ENCODE data around the gene OSBPL5. TPM values are rescaled to one million over a fixed set of nuclear protein-coding genes. Genes with fewer than 3 reads are reported as not detected.

Gene OSBPL5
- total and polyA plus RNA-seq, 4 experiments from 2014 or later: 0.75 to 5.2 (median 2.9) TPM

GRCh38 chr11:3201677-3202181, 36.6 kb upstream of the OSBPL5 start:
- Mint-ChIP-seq H3K4me1 (peaks cover 0 to 5% (median 0%) of the 10 kb centered on the region in 4 donors), H3K36me3 (no peaks in the 10 kb centered on the region), H3K9me3 (no peaks in the 10 kb centered on the region), H3K27ac (no peak overlapping the region), H3K4me3 (no peak overlapping the region), H3K27me3 (peaks cover 8 to 16% of the 10 kb centered on the region in 2 donors)
- intact Hi-C loops (cut with micrococcal nuclease): no loop called here
- H3K9me3 ChIP-seq (ENCODE audit: control insufficient read depth in 1 of 2, low read length in 2 of 2): no peaks in the 10 kb centered on the region
- H3K36me3 ChIP-seq (ENCODE audit: insufficient read depth, low read length): no peaks in the 10 kb centered on the region
- DNase-seq: no peak
- POLR2A ChIA-PET (ENCODE audit: partially characterized antibody): no interaction called here
- CTCF ChIA-PET (ENCODE audit: partially characterized antibody): no interaction called here
- H3K27me3 ChIP-seq (ENCODE audit: insufficient read depth, low read length): no peaks in the 10 kb centered on the region
- H3K27ac ChIP-seq (ENCODE audit: low read depth, low read length): no peak overlapping the region
- no peak overlapping the region for H3K4me3 ChIP-seq (ENCODE audit: low read length in 2 of 2)
- no peaks in the 10 kb centered on the region for H3K4me1 ChIP-seq (ENCODE audit: insufficient read depth, low read length)

DNA sequence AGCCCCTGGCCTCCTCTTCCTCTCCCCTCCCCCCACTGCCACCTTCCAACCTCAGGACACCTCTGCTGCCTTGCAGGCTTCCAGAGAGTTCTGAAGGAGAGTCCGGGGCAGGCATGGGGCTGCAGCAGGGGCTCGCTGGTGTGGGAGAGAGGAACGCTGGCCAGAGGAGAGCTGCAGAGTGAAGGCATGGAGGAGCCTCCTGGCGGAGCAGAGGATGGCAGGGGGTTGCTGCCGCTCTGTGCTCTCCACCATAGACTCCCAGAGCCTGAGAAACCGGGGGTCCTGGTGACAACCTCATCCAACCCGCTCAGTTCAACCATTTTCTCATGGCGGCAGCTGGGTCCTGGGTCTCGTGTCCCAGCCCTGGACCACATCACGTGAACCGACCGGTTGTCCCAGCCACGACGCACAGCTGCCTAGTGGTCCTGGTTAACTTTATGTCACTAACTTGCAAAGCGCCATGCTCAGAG, 36.0 kb upstream of the OSBPL5 start:
- no peak overlapping the region for H3K27ac ChIP-seq (ENCODE audit: low read depth, low read length)
- ChIA-PET POLR2A (ENCODE audit: partially characterized antibody) (no interaction called here), CTCF (ENCODE audit: partially characterized antibody) (no interaction called here)
- peaks cover 8 to 16% of the 10 kb centered on the region in 2 donors for H3K27me3 Mint-ChIP-seq
- no peak overlapping the region for H3K4me3 Mint-ChIP-seq
- H3K36me3 ChIP-seq (ENCODE audit: insufficient read depth, low read length): no peaks in the 10 kb centered on the region
- no peaks in the 10 kb centered on the region for H3K4me1 ChIP-seq (ENCODE audit: insufficient read depth, low read length)
- no peaks in the 10 kb centered on the region for H3K36me3 Mint-ChIP-seq
- no peaks in the 10 kb centered on the region for H3K9me3 Mint-ChIP-seq
- H3K4me3 ChIP-seq (ENCODE audit: low read length in 2 of 2): no peak overlapping the region
- peaks cover 0 to 5% (median 0%) of the 10 kb centered on the region in 4 donors for H3K4me1 Mint-ChIP-seq
- H3K9me3 ChIP-seq (ENCODE audit: control insufficient read depth in 1 of 2, low read length in 2 of 2): no peaks in the 10 kb centered on the region
- no peak overlapping the region for H3K27ac Mint-ChIP-seq
- H3K27me3 ChIP-seq (ENCODE audit: insufficient read depth, low read length): no peaks in the 10 kb centered on the region
- no peak for DNase-seq
- intact Hi-C loops (cut with micrococcal nuclease): no loop called here

DNA sequence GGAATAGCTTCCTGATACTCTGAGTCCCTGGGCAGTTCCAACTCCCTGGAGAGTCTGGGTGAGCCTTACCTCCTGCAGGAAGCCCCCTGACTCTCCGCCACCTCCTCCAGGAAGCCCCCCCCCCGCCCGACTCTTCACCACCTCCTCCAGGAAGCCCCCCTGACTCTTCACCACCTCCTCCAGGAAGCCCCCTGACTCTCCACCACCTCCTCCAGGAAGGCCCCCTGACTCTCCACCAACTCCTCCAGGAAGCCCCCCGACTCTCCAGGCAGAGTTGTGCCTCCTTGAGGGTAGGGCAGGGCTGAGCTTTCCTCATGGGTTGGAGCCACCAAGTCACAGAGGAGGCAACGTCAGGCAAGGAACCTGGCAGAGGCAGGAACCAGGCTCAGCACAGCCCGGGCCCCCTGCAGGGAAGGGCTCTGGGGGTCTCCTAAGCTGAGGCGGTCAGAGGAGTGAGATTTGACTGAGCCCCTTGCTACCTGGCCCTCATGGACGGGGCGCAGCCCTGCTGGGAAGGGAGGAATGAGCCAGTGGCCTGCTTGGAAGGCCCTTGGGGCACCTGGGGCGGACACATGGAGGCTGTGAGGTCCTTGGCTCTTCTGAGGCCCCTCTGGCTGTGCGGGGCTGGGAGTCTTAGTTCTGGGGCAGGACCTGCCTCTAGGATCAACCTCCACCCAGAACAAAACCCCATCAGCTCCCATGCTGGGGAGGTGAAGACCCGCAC, 35.4 kb upstream of the OSBPL5 start:
- Mint-ChIP-seq H3K9me3 (no peaks in the 10 kb centered on the region), H3K27ac (no peak overlapping the region), H3K36me3 (no peaks in the 10 kb centered on the region), H3K27me3 (peaks cover 8 to 16% of the 10 kb centered on the region in 2 donors), H3K4me3 (no peak overlapping the region), H3K4me1 (peaks cover 0 to 5% (median 0%) of the 10 kb centered on the region in 4 donors)
- ChIA-PET CTCF (ENCODE audit: partially characterized antibody) (no interaction called here), POLR2A (ENCODE audit: partially characterized antibody) (no interaction called here)
- Histone ChIP-seq H3K27ac (ENCODE audit: low read depth, low read length) (no peak overlapping the region), H3K4me3 (ENCODE audit: low read length in 2 of 2) (no peak overlapping the region), H3K4me1 (ENCODE audit: insufficient read depth, low read length) (no peaks in the 10 kb centered on the region), H3K36me3 (ENCODE audit: insufficient read depth, low read length) (no peaks in the 10 kb centered on the region), H3K9me3 (ENCODE audit: control insufficient read depth in 1 of 2, low read length in 2 of 2) (no peaks in the 10 kb centered on the region), H3K27me3 (ENCODE audit: insufficient read depth, low read length) (no peaks in the 10 kb centered on the region)
- intact Hi-C loops (cut with micrococcal nuclease): no loop called here
- DNase-seq: no peak

DNA sequence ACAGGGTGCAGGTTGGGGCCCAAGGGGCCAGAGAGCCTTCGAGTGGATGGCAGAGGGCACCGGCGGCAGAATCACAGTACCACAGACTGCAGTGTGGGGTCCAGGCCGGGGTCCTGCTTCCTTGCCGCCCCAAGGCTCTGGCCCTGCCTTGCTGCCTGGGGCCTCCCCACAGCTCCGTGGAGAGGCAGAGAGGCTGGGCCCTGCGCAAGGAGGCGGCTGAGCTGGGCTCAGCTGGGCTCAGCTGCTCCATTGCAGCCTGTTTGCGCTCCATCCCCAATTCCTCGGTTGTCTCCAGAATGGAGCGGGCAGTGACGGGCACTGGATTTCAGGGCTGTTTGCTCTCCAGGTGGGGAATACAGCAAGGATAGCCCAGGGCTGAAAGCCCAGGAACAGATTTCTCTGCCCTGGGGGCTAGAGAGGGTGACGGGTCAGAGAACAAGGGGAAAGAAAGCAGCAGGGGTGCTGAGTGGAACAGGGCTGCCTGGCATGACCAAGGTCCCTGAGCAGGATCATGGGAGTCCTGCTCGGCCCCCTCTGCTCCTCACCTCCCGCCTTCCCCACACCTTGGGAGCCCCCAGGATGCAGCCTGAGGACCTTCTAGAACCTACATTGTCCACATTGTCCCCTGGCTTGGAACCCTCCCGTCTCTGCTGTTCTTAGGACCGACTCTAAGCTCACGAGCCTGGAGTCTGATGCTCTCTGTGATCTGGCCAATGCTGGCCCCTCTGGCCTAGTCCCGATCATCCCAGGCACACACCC, 34.6 kb upstream of the OSBPL5 start:
- DNase-seq: no peak
- Histone ChIP-seq H3K27me3 (ENCODE audit: insufficient read depth, low read length) (no peaks in the 10 kb centered on the region), H3K27ac (ENCODE audit: low read depth, low read length) (no peak overlapping the region), H3K36me3 (ENCODE audit: insufficient read depth, low read length) (no peaks in the 10 kb centered on the region), H3K4me3 (ENCODE audit: low read length in 2 of 2) (no peak overlapping the region), H3K9me3 (ENCODE audit: control insufficient read depth in 1 of 2, low read length in 2 of 2) (no peaks in the 10 kb centered on the region), H3K4me1 (ENCODE audit: insufficient read depth, low read length) (no peaks in the 10 kb centered on the region)
- H3K4me3 Mint-ChIP-seq: no peak overlapping the region
- peaks cover 4 to 9% of the 10 kb centered on the region in 2 donors for H3K27me3 Mint-ChIP-seq
- H3K9me3 Mint-ChIP-seq: no peaks in the 10 kb centered on the region
- ChIA-PET POLR2A (ENCODE audit: partially characterized antibody) (no interaction called here), CTCF (ENCODE audit: partially characterized antibody) (no interaction called here)
- no peak overlapping the region for H3K27ac Mint-ChIP-seq
- intact Hi-C loops (cut with micrococcal nuclease): no loop called here
- no peaks in the 10 kb centered on the region for H3K36me3 Mint-ChIP-seq
- peaks cover 0 to 2% (median 0%) of the 10 kb centered on the region in 4 donors for H3K4me1 Mint-ChIP-seq

DNA sequence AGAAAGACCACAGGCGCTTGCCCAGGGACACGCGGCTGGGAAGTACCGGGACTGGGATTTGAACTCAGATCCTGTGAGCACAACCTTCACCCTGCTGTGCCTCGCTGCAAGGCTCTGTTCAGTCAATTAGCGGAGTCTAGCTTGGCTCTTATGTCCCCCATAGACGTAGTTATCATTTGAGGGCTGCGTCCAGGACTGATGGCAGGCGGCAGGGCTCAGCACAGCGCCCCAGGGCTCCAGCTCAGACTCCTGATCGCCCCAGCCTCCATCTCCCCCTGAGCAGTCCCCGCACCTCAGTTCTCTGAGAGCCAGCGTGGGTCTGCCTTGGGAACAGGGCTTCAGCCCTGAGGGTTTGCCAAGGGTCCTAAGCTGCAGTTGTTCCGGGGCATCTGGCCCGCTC, 33.7 kb upstream of the OSBPL5 start:
- intact Hi-C loops (cut with micrococcal nuclease): no loop called here
- no peak overlapping the region for H3K4me3 Mint-ChIP-seq

DNA sequence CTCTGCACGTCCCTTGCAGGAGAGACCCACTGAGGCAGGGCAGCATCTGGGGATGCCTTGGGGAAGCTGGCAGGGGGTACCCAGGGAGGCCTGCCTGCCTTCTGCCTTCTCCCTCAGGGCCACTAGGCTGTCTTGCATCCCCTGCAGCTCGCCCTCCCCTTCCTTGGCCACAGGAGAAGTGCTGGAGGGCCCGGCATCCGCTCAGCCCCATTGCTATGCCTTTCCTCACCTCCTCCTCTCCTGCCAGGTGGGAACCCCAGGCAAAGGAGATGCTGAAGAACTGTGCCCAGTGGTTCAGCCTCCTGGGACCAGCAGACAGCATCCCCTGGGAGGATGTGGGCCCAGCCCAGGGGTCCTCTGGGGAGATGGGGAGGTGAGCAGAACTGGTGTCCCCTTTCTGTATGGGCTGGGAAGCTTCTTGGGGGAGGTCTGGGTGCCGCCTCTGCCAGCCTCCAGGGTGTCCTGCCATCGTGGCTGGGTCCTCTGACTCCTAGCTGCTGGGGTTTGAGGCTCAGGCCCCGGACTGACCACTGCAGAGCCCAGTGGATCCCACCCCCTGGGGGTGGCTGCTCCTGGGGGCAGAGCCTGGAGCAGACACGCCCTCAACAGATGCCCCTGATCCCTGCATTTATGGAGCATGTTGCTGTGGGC, 32.9 kb upstream of the OSBPL5 start:
- Mint-ChIP-seq H3K9me3 (no peaks in the 10 kb centered on the region), H3K4me3 (no peak overlapping the region), H3K27ac (no peak overlapping the region), H3K36me3 (no peaks in the 10 kb centered on the region), H3K27me3 (peaks cover 4 to 9% of the 10 kb centered on the region in 2 donors), H3K4me1 (peaks cover 0 to 2% (median 0%) of the 10 kb centered on the region in 4 donors)
- Histone ChIP-seq H3K9me3 (ENCODE audit: control insufficient read depth in 1 of 2, low read length in 2 of 2) (no peaks in the 10 kb centered on the region), H3K4me1 (ENCODE audit: insufficient read depth, low read length) (no peaks in the 10 kb centered on the region), H3K4me3 (ENCODE audit: low read length in 2 of 2) (no peak overlapping the region), H3K36me3 (ENCODE audit: insufficient read depth, low read length) (no peaks in the 10 kb centered on the region), H3K27me3 (ENCODE audit: insufficient read depth, low read length) (no peaks in the 10 kb centered on the region), H3K27ac (ENCODE audit: low read depth, low read length) (no peak overlapping the region)
- ChIA-PET POLR2A (ENCODE audit: partially characterized antibody) (no interaction called here), CTCF (ENCODE audit: partially characterized antibody) (no interaction called here)
- DNase-seq: no peak
- intact Hi-C loops (cut with micrococcal nuclease): no loop called here

More for the DNA sequence above, 33.7 kb upstream of the OSBPL5 start:
- Histone ChIP-seq H3K27ac (ENCODE audit: low read depth, low read length) (no peak overlapping the region), H3K4me1 (ENCODE audit: insufficient read depth, low read length) (no peaks in the 10 kb centered on the region), H3K36me3 (ENCODE audit: insufficient read depth, low read length) (no peaks in the 10 kb centered on the region), H3K27me3 (ENCODE audit: insufficient read depth, low read length) (no peaks in the 10 kb centered on the region), H3K4me3 (ENCODE audit: low read length in 2 of 2) (no peak overlapping the region), H3K9me3 (ENCODE audit: control insufficient read depth in 1 of 2, low read length in 2 of 2) (no peaks in the 10 kb centered on the region)
- DNase-seq: no peak
- ChIA-PET POLR2A (ENCODE audit: partially characterized antibody) (no interaction called here), CTCF (ENCODE audit: partially characterized antibody) (no interaction called here)
- H3K36me3 Mint-ChIP-seq: no peaks in the 10 kb centered on the region
- no peak overlapping the region for H3K27ac Mint-ChIP-seq
- peaks cover 0 to 2% (median 0%) of the 10 kb centered on the region in 4 donors for H3K4me1 Mint-ChIP-seq
- peaks cover 4 to 9% of the 10 kb centered on the region in 2 donors for H3K27me3 Mint-ChIP-seq
- H3K9me3 Mint-ChIP-seq: no peaks in the 10 kb centered on the region

DNA sequence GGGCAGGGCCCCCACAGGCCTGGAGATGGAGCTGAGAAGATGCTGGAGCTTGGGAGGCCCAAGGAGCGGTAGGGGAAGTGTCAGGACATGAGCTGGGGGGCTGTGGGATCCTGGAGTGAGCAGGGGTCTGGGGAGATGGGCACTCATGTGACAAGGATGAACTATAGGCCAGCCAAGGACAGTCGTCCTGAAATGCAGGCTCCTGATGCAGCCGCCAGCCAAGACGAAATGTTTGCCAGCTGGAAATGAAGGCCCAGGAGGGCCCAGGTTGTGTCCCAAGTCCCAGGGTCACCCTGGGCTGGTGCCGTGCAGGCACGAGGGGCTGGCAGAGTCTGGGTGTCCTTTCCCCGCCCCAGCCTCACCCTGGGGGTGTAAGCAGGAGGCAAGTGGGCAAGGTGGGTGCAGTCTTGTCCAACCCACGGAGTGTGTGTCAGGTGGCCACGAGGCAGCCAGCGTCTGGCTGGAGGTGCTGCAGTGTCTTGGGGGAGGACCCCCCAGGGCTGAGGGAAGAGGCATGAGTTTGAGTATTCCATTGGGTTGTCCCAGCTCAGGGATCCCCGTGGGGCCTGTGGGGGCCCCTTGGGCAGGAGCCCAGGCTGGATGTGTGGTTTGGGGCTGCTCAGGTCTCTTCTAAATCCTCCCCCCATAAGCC, 32.1 kb upstream of the OSBPL5 start:
- Histone ChIP-seq H3K4me3 (ENCODE audit: low read length in 2 of 2) (no peak overlapping the region), H3K27ac (ENCODE audit: low read depth, low read length) (no peak overlapping the region), H3K36me3 (ENCODE audit: insufficient read depth, low read length) (no peaks in the 10 kb centered on the region), H3K9me3 (ENCODE audit: control insufficient read depth in 1 of 2, low read length in 2 of 2) (no peaks in the 10 kb centered on the region), H3K4me1 (ENCODE audit: insufficient read depth, low read length) (no peaks in the 10 kb centered on the region), H3K27me3 (ENCODE audit: insufficient read depth, low read length) (no peaks in the 10 kb centered on the region)
- Mint-ChIP-seq H3K27me3 (peaks cover 0 to 6% of the 10 kb centered on the region in 2 donors), H3K4me1 (no peaks in the 10 kb centered on the region), H3K27ac (no peak overlapping the region), H3K4me3 (no peak overlapping the region), H3K36me3 (no peaks in the 10 kb centered on the region), H3K9me3 (no peaks in the 10 kb centered on the region)
- ChIA-PET POLR2A (ENCODE audit: partially characterized antibody) (no interaction called here), CTCF (ENCODE audit: partially characterized antibody) (no interaction called here)
- intact Hi-C loops (cut with micrococcal nuclease): no loop called here
- DNase-seq: no peak
